Glutamatergic neuron (in vitro differentiated cells): ENCODE results near the gene CARHSP1. TPM values are rescaled to one million over a fixed set of nuclear protein-coding genes. Genes with fewer than 3 reads are reported as not detected.
A peak's percentile ranks its signal among the peaks of the same experiment; 100 is the strongest.

ENCODE experiments used
- DNase-seq: peaks from one replicate; pipeline ENCODE4 v3.0.0; 2022
- H3K27ac Mint-ChIP-seq: one replicate; pipeline ENCODE4 v1.8.0; 2020; ENCODE audit warnings: mild to moderate bottlenecking, mixed read lengths, inconsistent platforms; ENCODE audit not compliant: unreplicated experiment
- H3K27me3 Mint-ChIP-seq: one replicate; pipeline ENCODE4 v1.8.0; 2020; ENCODE audit warnings: mild to moderate bottlenecking, moderate library complexity, mixed read lengths, inconsistent platforms; ENCODE audit not compliant: unreplicated experiment
- H3K36me3 Mint-ChIP-seq: one replicate; pipeline ENCODE4 v1.8.0; 2020; ENCODE audit warnings: mild to moderate bottlenecking, mixed read lengths, inconsistent platforms; ENCODE audit not compliant: unreplicated experiment
- H3K4me1 Mint-ChIP-seq: one replicate; pipeline ENCODE4 v1.8.0; 2020; ENCODE audit warnings: mild to moderate bottlenecking, low read depth, mixed read lengths, inconsistent platforms; ENCODE audit not compliant: unreplicated experiment
- H3K4me3 Mint-ChIP-seq: one replicate; pipeline ENCODE4 v1.8.0; 2020; ENCODE audit warnings: mild to moderate bottlenecking, mixed read lengths, inconsistent platforms; ENCODE audit not compliant: unreplicated experiment
- H3K9me3 Mint-ChIP-seq: one replicate; pipeline ENCODE4 v1.8.0; 2020; ENCODE audit warnings: mild to moderate bottlenecking, moderate library complexity, mixed read lengths, inconsistent platforms; ENCODE audit not compliant: unreplicated experiment
- CTCF ChIP-seq: fragments of 200-600 bp; sonication (generic); IDR thresholded peaks from one replicate; pipeline ENCODE4 v1.5.0; 2021; ENCODE audit not compliant: partially characterized antibody, unreplicated experiment
- total RNA-seq: library from RNA; stranded (reverse); fragmentation: NEBNext Ultra II Directional; extraction: Animal tissue kit (Norgen Biotek cat#: 25700); gene quantifications from one replicate; pipeline ENCODE4 v1.2.1, GENCODE V29; 2021; ENCODE audit not compliant: unreplicated experiment

CARHSP1 gene
- total RNA-seq, 1 donor from 2014 or later = 180 TPM

- DNase-seq = no peak
- H3K36me3 Mint-ChIP-seq = no peaks in the 10 kb centered on the region
- H3K4me3 Mint-ChIP-seq = no peak overlapping the region
- H3K27ac Mint-ChIP-seq = peak overlapping the region; percentile 3
- peaks cover 42% of the 10 kb centered on the region for H3K4me1 Mint-ChIP-seq
- no peak for TF ChIP-seq CTCF
- H3K27me3 Mint-ChIP-seq = no peaks in the 10 kb centered on the region
- peaks cover 11% of the 10 kb centered on the region for H3K9me3 Mint-ChIP-seq
Measured at GRCh38 chr16:8850279-8850885, 18.4 kb downstream of the CARHSP1 start.

- DNase-seq = no peak
- Mint-ChIP-seq H3K36me3 (no peaks in the 10 kb centered on the region), H3K9me3 (peaks cover 13% of the 10 kb centered on the region), H3K27me3 (peaks cover 5% of the 10 kb centered on the region), H3K4me3 (peak overlapping the region; percentile 55), H3K4me1 (peaks cover 50% of the 10 kb centered on the region), H3K27ac (peak overlapping the region; percentile 71)
- no peak for TF ChIP-seq CTCF
Measured at GRCh38 chr16:8849411-8850011, 19.3 kb downstream of the CARHSP1 start.

GRCh38 chr16:8848939-8849391 lies 19.8 kb downstream of the CARHSP1 start:
- no peak for DNase-seq
- peaks cover 50% of the 10 kb centered on the region for H3K4me1 Mint-ChIP-seq
- peak overlapping the region; percentile 71 for H3K27ac Mint-ChIP-seq
- H3K4me3 Mint-ChIP-seq = peak overlapping the region; percentile 55
- no peak for TF ChIP-seq CTCF
- H3K9me3 Mint-ChIP-seq = peaks cover 13% of the 10 kb centered on the region
- H3K36me3 Mint-ChIP-seq = no peaks in the 10 kb centered on the region
- peaks cover 5% of the 10 kb centered on the region for H3K27me3 Mint-ChIP-seq

GRCh38 chr16:8848231-8848938 lies 20.4 kb downstream of the CARHSP1 start:
- peak overlapping the region; percentile 71 for H3K27ac Mint-ChIP-seq
- TF ChIP-seq CTCF = no peak
- H3K4me3 Mint-ChIP-seq = peak overlapping the region; percentile 34
- DNase-seq = no peak
- no peaks in the 10 kb centered on the region for H3K36me3 Mint-ChIP-seq
- peaks cover 6% of the 10 kb centered on the region for H3K27me3 Mint-ChIP-seq
- H3K4me1 Mint-ChIP-seq = peaks cover 50% of the 10 kb centered on the region
- H3K9me3 Mint-ChIP-seq = peaks cover 13% of the 10 kb centered on the region

- H3K4me3 Mint-ChIP-seq = no peak overlapping the region
- H3K9me3 Mint-ChIP-seq = peaks cover 12% of the 10 kb centered on the region
- peaks cover 6% of the 10 kb centered on the region for H3K27me3 Mint-ChIP-seq
- no peak for DNase-seq
- TF ChIP-seq CTCF = no peak
- no peaks in the 10 kb centered on the region for H3K36me3 Mint-ChIP-seq
- peaks cover 46% of the 10 kb centered on the region for H3K4me1 Mint-ChIP-seq
- peak overlapping the region; percentile 48 for H3K27ac Mint-ChIP-seq
Measured at GRCh38 chr16:8847623-8848022, 21.2 kb downstream of the CARHSP1 start.
